BLaER1 treated with 17β-estradiol and CSF1 and Interleukin-3, amounts not matched to agents 10 nM and 100 nM (cell line): ENCODE measurements around the gene INCENP.
"Not testable (repeated sequence)": the region's sequence is repeated elsewhere in the genome, so short reads cannot be mapped to it uniquely, and the experiment has no call there.

Source experiments
- H3K27ac ChIP-seq, 11 experiments: shearing (Covaris generic); formaldehyde crosslinking; 2 replicates each; pipeline ENCODE4 v1.8.1; 2022
- H3K27me3 ChIP-seq, 11 experiments: shearing (Covaris generic); formaldehyde crosslinking; 2 replicates each; pipeline ENCODE4 v1.8.1; 2022
- H3K36me3 ChIP-seq, 11 experiments: shearing (Covaris generic); formaldehyde crosslinking; 2 replicates each; pipeline ENCODE4 v1.8.1; 2022
- H3K4me1 ChIP-seq, 10 experiments: shearing (Covaris generic); formaldehyde crosslinking; 2 replicates each; pipeline ENCODE4 v1.8.1; 2022
- H3K4me2 ChIP-seq, 11 experiments: shearing (Covaris generic); formaldehyde crosslinking; 2 replicates each; pipeline ENCODE4 v1.8.1; 2022
- H3K4me3 ChIP-seq, 10 experiments: shearing (Covaris generic); formaldehyde crosslinking; 2 replicates each; pipeline ENCODE4 v1.8.1; 2022
- H3K9ac ChIP-seq, 11 experiments: shearing (Covaris generic); formaldehyde crosslinking; 2 replicates each; pipeline ENCODE4 v1.8.1; 2022
- H3K9me3 ChIP-seq, 11 experiments: shearing (Covaris generic); formaldehyde crosslinking; replicated peaks in 1 of 11; 2 replicates each; pipeline ENCODE4 v1.8.1; 2022
- H4K20me1 ChIP-seq, 11 experiments: shearing (Covaris generic); formaldehyde crosslinking; 2 replicates each; pipeline ENCODE4 v1.8.1; 2022
- Cebpa-rat ChIP-seq, 11 experiments: shearing (Covaris generic); IDR thresholded peaks; 2 replicates each; pipeline ENCODE4 v1.8.1; 2022

Gene INCENP

GRCh38 chr11:62182147-62182891 lies 58.5 kb downstream of the INCENP start:
- Histone ChIP-seq H3K9me3 (peaks cover 10 to 25% (median 17%) of the 10 kb centered on the region in 11 experiments; a peak in 18 of 22 replicates), H3K27me3 (no peaks in the 10 kb centered on the region), H3K4me1 (no peaks in the 10 kb centered on the region), H3K9ac (no peak overlapping the region), H3K27ac (no peak overlapping the region), H3K4me3 (no peak overlapping the region), H3K36me3 (no peaks in the 10 kb centered on the region), H4K20me1 (no peaks in the 10 kb centered on the region), H3K4me2 (no peak overlapping the region)
- TF ChIP-seq Cebpa-rat (IDR thresholded peaks at IDR 0.05): no peak

- no peaks in the 10 kb centered on the region for H3K4me1 ChIP-seq
- peaks cover 10 to 20% (median 17%) of the 10 kb centered on the region in 11 experiments; a peak in 18 of 22 replicates for H3K9me3 ChIP-seq
- no peaks in the 10 kb centered on the region for H3K27me3 ChIP-seq
- H3K27ac ChIP-seq: no peak overlapping the region
- TF ChIP-seq Cebpa-rat (IDR thresholded peaks at IDR 0.05): no peak
- H3K4me3 ChIP-seq: no peak overlapping the region
- H3K4me2 ChIP-seq: no peak overlapping the region
- H4K20me1 ChIP-seq: no peaks in the 10 kb centered on the region
- no peak overlapping the region for H3K9ac ChIP-seq
- no peaks in the 10 kb centered on the region for H3K36me3 ChIP-seq
These were observed 62.4 kb downstream of the INCENP start for GRCh38 chr11:62186195-62186594.

GRCh38 chr11:62190011-62190410 lies 66.2 kb downstream of the INCENP start, which contains the start of gene SCGB1D1:
Gene SCGB1D1, plus strand, starts transcription at chr11:62190216. Its CDS starts 69 bp downstream, at chr11:62190285.
- no peaks in the 10 kb centered on the region for H3K4me1 ChIP-seq
- peaks cover 0 to 5% (median 0%) of the 10 kb centered on the region in 11 experiments; a peak in 1 of 22 replicates for H4K20me1 ChIP-seq
- no peak within 1 kb of the TSS for H3K4me2 ChIP-seq
- no peak for TF ChIP-seq Cebpa-rat (IDR thresholded peaks at IDR 0.05)
- H3K27me3 ChIP-seq: no peaks in the 10 kb centered on the region
- no peaks in the 10 kb centered on the region for H3K9me3 ChIP-seq
- no peak within 1 kb of the TSS for H3K9ac ChIP-seq
- no peak within 1 kb of the TSS for H3K4me3 ChIP-seq
- H3K27ac ChIP-seq: no peak within 1 kb of the TSS
- H3K36me3 ChIP-seq: no peaks in the 10 kb centered on the region

GRCh38 chr11:62193952-62194351 lies 70.1 kb downstream of the INCENP start:
- Histone ChIP-seq H3K27me3 (no peaks in the 10 kb centered on the region), H4K20me1 (peaks cover 0 to 5% (median 0%) of the 10 kb centered on the region in 11 experiments; a peak in 1 of 22 replicates), H3K9me3 (no peaks in the 10 kb centered on the region), H3K27ac (no peak overlapping the region), H3K9ac (no peak overlapping the region), H3K4me1 (no peaks in the 10 kb centered on the region), H3K4me3 (no peak overlapping the region), H3K4me2 (no peak overlapping the region), H3K36me3 (no peaks in the 10 kb centered on the region)
- no peak for TF ChIP-seq Cebpa-rat (IDR thresholded peaks at IDR 0.05)

GRCh38 chr11:62195010-62195409 lies 71.2 kb downstream of the INCENP start:
- H3K4me3 ChIP-seq, H3K4me1 ChIP-seq, H3K27ac ChIP-seq, H3K27me3 ChIP-seq, H3K9ac ChIP-seq, H3K4me2 ChIP-seq, H3K36me3 ChIP-seq, H4K20me1 ChIP-seq, H3K9me3 ChIP-seq: not testable (repeated sequence)

GRCh38 chr11:62195945-62196344 lies 72.1 kb downstream of the INCENP start:
- Histone ChIP-seq H3K27me3 (no peaks in the 10 kb centered on the region), H3K4me2 (no peak overlapping the region)
- TF ChIP-seq Cebpa-rat (IDR thresholded peaks at IDR 0.05): no peak

GRCh38 chr11:62197400-62197799 lies 73.6 kb downstream of the INCENP start:
- H3K4me1 ChIP-seq, H3K27me3 ChIP-seq, H3K4me2 ChIP-seq, H3K9ac ChIP-seq, H3K4me3 ChIP-seq, H3K27ac ChIP-seq, H3K36me3 ChIP-seq, H3K9me3 ChIP-seq, H4K20me1 ChIP-seq: not testable (repeated sequence)

More at GRCh38 chr11:62195945-62196344, 72.1 kb downstream of the INCENP start:
- Histone ChIP-seq H3K27ac (no peak overlapping the region), H3K9ac (no peak overlapping the region), H3K4me1 (no peaks in the 10 kb centered on the region), H3K36me3 (no peaks in the 10 kb centered on the region), H4K20me1 (peaks cover 0 to 5% (median 0%) of the 10 kb centered on the region in 11 experiments; a peak in 1 of 22 replicates), H3K9me3 (no peaks in the 10 kb centered on the region), H3K4me3 (no peak overlapping the region)

GRCh38 chr11:62201376-62201775 lies 77.6 kb downstream of the INCENP start:
- Histone ChIP-seq H3K4me3 (no peak overlapping the region), H3K9ac (no peak overlapping the region), H3K27ac (no peak overlapping the region), H4K20me1 (no peaks in the 10 kb centered on the region), H3K4me1 (no peaks in the 10 kb centered on the region), H3K4me2 (no peak overlapping the region), H3K27me3 (no peaks in the 10 kb centered on the region), H3K36me3 (no peaks in the 10 kb centered on the region), H3K9me3 (no peaks in the 10 kb centered on the region)
- TF ChIP-seq Cebpa-rat (IDR thresholded peaks at IDR 0.05): no peak
